Tibial artery (tissue), 4 donors: ENCODE results near the gene CRB2.

Experiments
- DNase-seq, 2 donors: peaks; one replicate each; pipeline ENCODE4 v3.0.0-alpha.2; 2019
- H3K27ac ChIP-seq, 2 donors: fragments of 200-600 bp; sonication (generic) in 1 of 2; 1 replicate in 1 of 2; 2 replicates in 1 of 2; pipeline ENCODE4 v1.5.1; 2018 to 2019; ENCODE audit warnings: mild to moderate bottlenecking in 1 of 2
- H3K27me3 ChIP-seq, 2 donors: fragments of 200-600 bp; sonication (generic) in 1 of 2; one replicate each; pipeline versions ENCODE4 v1.5.1 to v1.6.0; 2016 to 2019
- H3K36me3 ChIP-seq, 3 donors: fragments of 200-600 bp; sonication (generic) in 2 of 3; one replicate each; pipeline ENCODE4 v1.5.1; 2016 to 2019; ENCODE audit warnings: mild to moderate bottlenecking in 2 of 3
- H3K4me1 ChIP-seq, 4 donors: fragments of 200-600 bp; sonication (generic) in 2 of 4; 1 replicate in 3 of 4; 2 replicates in 1 of 4; pipeline ENCODE4 v1.5.1; 2016 to 2019
- H3K4me3 ChIP-seq, 2 donors: fragments of 200-600 bp; sonication (generic) in 1 of 2; 1 replicate in 1 of 2; 2 replicates in 1 of 2; pipeline ENCODE4 v1.5.1; 2018 to 2019; ENCODE audit warnings: mild to moderate bottlenecking in 2 of 2
- H3K9me3 ChIP-seq, 3 donors: fragments of 200-600 bp; sonication (generic) in 1 of 3; one replicate each; pipeline ENCODE4 v1.5.1; 2016 to 2019
- intact Hi-C: fragments of 100-400 bp; cut with DNase I; formaldehyde crosslinking; loops from one replicate; pipeline ENCODE4 v1.15.0; 2023; ENCODE audit warnings: low total_unique reads
- TF ChIP-seq, protein P1 (sequence below), 2 experiments: fragments of 200-600 bp in 1 of 2; fragments of 450-650 bp in 1 of 2; IDR thresholded peaks; one replicate each; pipeline ENCODE4 v1.5.1; 2017 to 2019; ENCODE audit warnings: antibody characterized with exemption in 2 of 2, mild to moderate bottlenecking in 1 of 2, moderate library complexity in 1 of 2

Gene CRB2

DNA sequence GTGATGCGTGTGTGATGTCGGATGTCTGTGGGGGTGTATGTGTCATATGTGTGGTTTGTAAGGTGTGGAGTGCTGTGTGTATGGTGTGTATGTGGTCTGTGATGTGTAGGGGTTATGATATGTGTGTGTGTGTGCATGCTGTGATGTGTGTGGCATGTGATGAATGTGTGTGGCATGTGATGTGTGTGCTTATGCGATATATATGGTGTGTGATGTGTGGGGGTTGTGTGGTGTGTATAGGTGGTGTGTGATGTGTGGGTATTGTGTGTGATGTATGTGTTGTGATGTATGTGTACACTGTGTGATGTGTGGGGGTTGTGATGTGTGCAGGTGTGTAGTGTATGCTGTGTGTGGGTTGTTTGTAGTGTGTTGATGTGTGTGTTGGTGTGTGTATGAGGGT lies 9.2 kb upstream of the CRB2 start:
- Histone ChIP-seq H3K36me3 (no peaks in the 10 kb centered on the region), H3K27ac (no peak overlapping the region), H3K4me1 (peaks cover 0 to 8% (median 0%) of the 10 kb centered on the region in 4 donors), H3K4me3 (no peak overlapping the region), H3K27me3 (peaks cover 0 to 28% of the 10 kb centered on the region in 2 donors), H3K9me3 (no peaks in the 10 kb centered on the region)
- TF ChIP-seq, protein P1, sequence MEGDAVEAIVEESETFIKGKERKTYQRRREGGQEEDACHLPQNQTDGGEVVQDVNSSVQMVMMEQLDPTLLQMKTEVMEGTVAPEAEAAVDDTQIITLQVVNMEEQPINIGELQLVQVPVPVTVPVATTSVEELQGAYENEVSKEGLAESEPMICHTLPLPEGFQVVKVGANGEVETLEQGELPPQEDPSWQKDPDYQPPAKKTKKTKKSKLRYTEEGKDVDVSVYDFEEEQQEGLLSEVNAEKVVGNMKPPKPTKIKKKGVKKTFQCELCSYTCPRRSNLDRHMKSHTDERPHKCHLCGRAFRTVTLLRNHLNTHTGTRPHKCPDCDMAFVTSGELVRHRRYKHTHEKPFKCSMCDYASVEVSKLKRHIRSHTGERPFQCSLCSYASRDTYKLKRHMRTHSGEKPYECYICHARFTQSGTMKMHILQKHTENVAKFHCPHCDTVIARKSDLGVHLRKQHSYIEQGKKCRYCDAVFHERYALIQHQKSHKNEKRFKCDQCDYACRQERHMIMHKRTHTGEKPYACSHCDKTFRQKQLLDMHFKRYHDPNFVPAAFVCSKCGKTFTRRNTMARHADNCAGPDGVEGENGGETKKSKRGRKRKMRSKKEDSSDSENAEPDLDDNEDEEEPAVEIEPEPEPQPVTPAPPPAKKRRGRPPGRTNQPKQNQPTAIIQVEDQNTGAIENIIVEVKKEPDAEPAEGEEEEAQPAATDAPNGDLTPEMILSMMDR (IDR thresholded peaks at IDR 0.05): no peak
- DNase-seq: no peak
- intact Hi-C loops: no loop called here

DNA sequence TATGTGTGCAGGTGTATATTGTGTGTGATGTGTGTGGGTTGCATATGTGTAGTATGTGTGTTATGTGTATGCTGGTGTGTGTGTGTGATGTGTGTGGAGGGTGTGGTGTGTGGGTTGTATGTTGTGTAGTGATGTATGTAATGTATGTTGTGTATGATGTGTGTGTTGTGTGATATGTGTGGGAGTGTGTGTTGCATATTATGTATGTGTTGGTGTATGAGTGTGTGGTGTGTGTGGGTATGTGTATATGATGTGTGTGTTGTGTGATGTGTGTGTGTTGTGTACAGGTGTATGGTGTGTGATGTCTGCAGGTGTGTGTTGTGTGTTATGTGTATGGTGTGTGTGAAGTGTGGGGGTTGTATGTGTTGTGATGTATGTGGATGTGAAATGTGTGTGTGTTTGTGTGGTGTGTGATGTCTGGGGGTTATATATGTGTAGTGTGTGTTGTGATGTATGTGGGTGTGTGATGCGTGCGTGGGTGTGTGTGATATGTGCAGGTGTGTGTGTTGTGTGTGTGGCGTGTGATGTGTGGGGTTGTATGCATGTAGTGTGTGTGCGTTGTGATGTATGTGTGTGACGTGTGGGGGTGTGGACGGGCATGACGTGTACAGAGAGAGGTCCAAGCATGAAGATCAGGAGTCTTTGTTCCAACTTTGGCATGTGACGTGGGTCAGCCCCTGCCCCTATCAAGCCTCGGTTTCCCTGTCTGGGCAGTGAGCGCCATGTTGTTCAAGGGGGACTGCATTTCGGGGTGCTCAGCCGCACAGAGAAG lies 8.5 kb upstream of the CRB2 start:
- DNase-seq: no peak
- Histone ChIP-seq H3K27me3 (peaks cover 0 to 30% of the 10 kb centered on the region in 2 donors), H3K9me3 (no peaks in the 10 kb centered on the region), H3K27ac (no peak overlapping the region), H3K4me3 (no peak overlapping the region), H3K4me1 (peaks cover 0 to 8% (median 0%) of the 10 kb centered on the region in 4 donors), H3K36me3 (no peaks in the 10 kb centered on the region)
- intact Hi-C loops: no loop called here
- TF ChIP-seq, protein P1 (IDR thresholded peaks at IDR 0.05): no peak

DNA sequence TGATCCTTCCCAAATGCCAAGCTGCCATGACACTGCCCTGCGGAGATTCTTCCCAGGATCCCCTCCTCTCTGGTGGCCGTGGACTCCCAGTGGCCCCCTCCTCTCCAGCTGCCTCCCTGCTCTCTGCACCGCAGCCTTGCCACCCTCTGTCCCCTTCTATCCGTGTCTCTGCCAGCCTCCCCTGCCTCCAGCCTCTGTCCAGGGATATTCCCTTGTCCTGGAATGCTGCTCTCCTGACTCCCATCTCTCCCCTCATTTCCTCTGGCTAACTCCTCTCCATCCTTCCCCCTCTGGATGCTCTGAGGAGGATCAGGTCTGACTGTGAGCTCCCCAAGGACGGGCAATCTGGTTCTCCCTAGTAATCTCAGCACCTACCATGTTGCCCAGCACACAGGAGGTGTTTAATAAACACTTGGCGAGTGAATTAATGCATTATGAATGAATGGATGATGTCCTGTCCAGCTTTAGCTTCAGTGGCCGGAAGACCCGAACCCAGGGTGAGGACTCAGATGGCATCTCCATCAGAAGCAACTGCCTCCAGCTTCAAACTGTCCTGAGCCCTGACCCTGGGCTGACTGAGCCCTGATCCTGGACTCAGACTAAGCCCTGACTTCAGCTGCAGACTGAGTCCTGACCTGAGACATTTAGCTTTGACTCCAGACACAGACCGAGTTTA lies 7.5 kb upstream of the CRB2 start:
- TF ChIP-seq, protein P1 (IDR thresholded peaks at IDR 0.05): no peak
- intact Hi-C loops: no loop called here
- H3K4me1 ChIP-seq: peaks cover 0 to 3% (median 0%) of the 10 kb centered on the region in 4 donors
- no peak overlapping the region for H3K4me3 ChIP-seq
- no peak overlapping the region for H3K27ac ChIP-seq
- H3K36me3 ChIP-seq: no peaks in the 10 kb centered on the region
- no peak for DNase-seq
- H3K27me3 ChIP-seq: peaks cover 0 to 39% of the 10 kb centered on the region in 2 donors
- H3K9me3 ChIP-seq: no peaks in the 10 kb centered on the region

DNA sequence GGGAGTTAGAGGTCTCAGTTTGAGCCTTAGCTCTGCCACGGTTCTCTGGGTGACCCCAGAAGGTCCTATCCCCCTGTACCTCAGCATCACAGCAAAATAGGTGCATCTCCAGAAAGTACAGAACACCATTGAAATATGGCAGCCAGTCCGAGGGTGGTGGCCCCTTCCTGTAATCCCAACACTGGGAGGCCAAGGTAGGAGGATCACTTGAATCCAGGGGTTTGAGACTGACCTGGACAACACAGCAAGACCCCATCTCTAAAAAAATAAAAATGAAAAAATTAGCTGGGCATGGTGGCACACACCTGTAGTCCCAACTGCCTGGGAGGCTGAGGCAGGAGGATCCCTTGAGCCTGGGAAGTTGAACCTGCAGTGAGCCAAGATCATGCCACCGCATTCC lies 7.0 kb upstream of the CRB2 start:
- peaks cover 0 to 2% (median 2%) of the 10 kb centered on the region in 4 donors for H3K4me1 ChIP-seq
- intact Hi-C loops: no loop called here
- no peaks in the 10 kb centered on the region for H3K36me3 ChIP-seq
- H3K27ac ChIP-seq: no peak overlapping the region
- TF ChIP-seq, protein P1 (IDR thresholded peaks at IDR 0.05): no peak
- DNase-seq: no peak
- H3K9me3 ChIP-seq: no peaks in the 10 kb centered on the region
- peaks cover 0 to 45% of the 10 kb centered on the region in 2 donors for H3K27me3 ChIP-seq
- H3K4me3 ChIP-seq: no peak overlapping the region

DNA sequence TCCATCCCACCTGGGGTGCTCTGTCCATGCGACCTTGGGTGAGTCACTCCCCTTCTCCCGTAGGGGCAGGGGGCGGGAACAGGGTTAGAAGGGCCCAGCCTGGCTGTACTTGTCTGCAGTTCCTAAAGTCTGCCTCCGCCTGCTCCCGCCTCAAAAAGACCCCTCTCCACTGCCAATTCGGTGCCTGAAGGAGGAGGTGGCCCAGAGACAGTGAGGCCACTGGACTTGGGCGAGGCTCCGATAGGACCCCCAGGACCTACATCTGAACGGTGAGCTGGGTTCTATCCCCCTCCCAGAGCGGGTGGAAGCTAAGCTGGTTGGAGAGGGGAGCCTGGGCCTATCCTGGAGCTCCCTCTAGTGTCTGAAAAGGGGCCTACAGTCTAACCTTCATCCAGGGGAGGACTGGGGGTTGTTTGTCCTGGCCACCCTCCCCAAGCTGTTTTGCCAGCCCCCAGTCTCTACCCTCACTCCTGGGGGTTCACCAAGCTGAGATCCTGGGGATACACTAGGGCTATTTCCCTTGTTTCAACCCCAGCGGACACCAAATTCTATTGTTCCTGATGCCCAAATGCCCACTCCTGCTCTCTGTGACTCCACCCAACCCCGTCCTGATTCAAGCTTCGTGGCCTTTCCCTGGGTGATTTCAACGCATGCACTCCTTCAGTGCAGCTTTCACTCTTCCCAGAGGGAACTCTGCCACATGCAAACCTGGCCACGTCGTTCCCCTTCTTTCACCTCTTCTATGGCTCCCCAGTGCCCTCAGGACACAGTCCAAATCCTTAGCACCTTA lies 6.1 kb upstream of the CRB2 start:
- intact Hi-C loops: loop anchor here (5.0 to 10.0 kb wide), 2 partner anchors 268 to 885 kb away; no protein-coding TSS in a partner anchor
- no peak for DNase-seq
- H3K27me3 ChIP-seq: peaks cover 0 to 54% of the 10 kb centered on the region in 2 donors
- H3K4me3 ChIP-seq: no peak overlapping the region
- no peak overlapping the region for H3K27ac ChIP-seq
- H3K4me1 ChIP-seq: peaks cover 0 to 11% (median 5%) of the 10 kb centered on the region in 4 donors
- H3K9me3 ChIP-seq: no peaks in the 10 kb centered on the region
- no peaks in the 10 kb centered on the region for H3K36me3 ChIP-seq
- TF ChIP-seq, protein P1 (IDR thresholded peaks at IDR 0.05): peak; percentile 91 to 98
